Osteoblast (primary cell): Measurements from ENCODE around the gene CDC26. TPM values are rescaled to one million over a fixed set of nuclear protein-coding genes. Genes with fewer than 3 reads are reported as not detected.

ENCODE experiments used
- DNase-seq: peaks from one replicate; pipeline ENCODE4 v3.0.0; 2011; ENCODE audit warnings: low spot score, mixed read lengths; ENCODE audit not compliant: insufficient read length; ENCODE audit errors: missing footprints
- H2AFZ ChIP-seq: 2 replicates; pipeline ENCODE4 v1.6.0; 2011; ENCODE audit warnings: mild to moderate bottlenecking, low read length
- H3K27ac ChIP-seq: 2 replicates; pipeline ENCODE4 v1.5.1; 2011; ENCODE audit warnings: mild to moderate bottlenecking, low read depth, low read length, moderate library complexity
- H3K27me3 ChIP-seq: 2 replicates; pipeline ENCODE4 v1.6.0; 2012; ENCODE audit warnings: mild to moderate bottlenecking, control low read depth, inconsistent platforms, low read length, moderate library complexity; ENCODE audit not compliant: insufficient read depth
- H3K36me3 ChIP-seq: 2 replicates; pipeline ENCODE4 v1.5.1; 2011; ENCODE audit warnings: mild to moderate bottlenecking, low read length, control low read depth, moderate library complexity; ENCODE audit not compliant: insufficient read depth
- H3K4me1 ChIP-seq: 2 replicates; pipeline ENCODE4 v1.5.1; 2011; ENCODE audit warnings: mild to moderate bottlenecking, low read length, control low read depth, moderate library complexity; ENCODE audit not compliant: insufficient read depth
- H3K4me2 ChIP-seq: 2 replicates; pipeline ENCODE4 v1.6.0; 2011; ENCODE audit warnings: mild to moderate bottlenecking, low read length; ENCODE audit not compliant: insufficient read depth
- H3K4me3 ChIP-seq: fragments of 200-600 bp; sonication (generic); 3 replicates; pipeline ENCODE4 v1.5.1; 2012; ENCODE audit warnings: mild to moderate bottlenecking, low read length, inconsistent platforms; ENCODE audit not compliant: insufficient read depth
- H3K79me2 ChIP-seq: 2 replicates; pipeline ENCODE4 v1.6.0; 2012; ENCODE audit warnings: mild to moderate bottlenecking, low read length, control low read depth, inconsistent platforms; ENCODE audit not compliant: insufficient read depth
- H3K9me3 ChIP-seq: 2 replicates; pipeline ENCODE4 v1.5.1; 2011; ENCODE audit warnings: low read depth, low read length, control low read depth
- H4K20me1 ChIP-seq: 2 replicates; pipeline ENCODE4 v1.6.0; 2012; ENCODE audit warnings: mild to moderate bottlenecking, low read length, control low read depth; ENCODE audit not compliant: insufficient read depth
- CTCF ChIP-seq: IDR thresholded peaks from 2 replicates; pipeline ENCODE4 v1.5.1; 2011; ENCODE audit warnings: mild to moderate bottlenecking, low read depth, low read length, moderate library complexity; ENCODE audit errors: extremely low read depth
- total RNA-seq: library from RNA; depleted of rRNA; stranded (reverse); fragments of >200 nt; gene quantifications from 2 replicates; pipeline ENCODE4 v1.2.3, GENCODE V29; 2012

CDC26 gene
- total RNA-seq, 1 donor: 27.9 TPM

- H3K36me3 ChIP-seq: no peaks in the 10 kb centered on the region
- H3K27me3 ChIP-seq: no peaks in the 10 kb centered on the region
- H3K27ac ChIP-seq: no peak overlapping the region
- TF ChIP-seq CTCF: no peak
- H3K79me2 ChIP-seq: peaks cover 30% of the 10 kb centered on the region
- H3K9me3 ChIP-seq: no peaks in the 10 kb centered on the region
- H3K4me1 ChIP-seq: no peaks in the 10 kb centered on the region
- DNase-seq: no peak
- H2AFZ ChIP-seq: no peak overlapping the region
- H3K4me2 ChIP-seq: no peak overlapping the region
- peaks cover 3% of the 10 kb centered on the region for H4K20me1 ChIP-seq
- H3K4me3 ChIP-seq: no peak overlapping the region
Observed at GRCh38 chr9:113247640-113248039, 27.7 kb downstream of the CDC26 start.

GRCh38 chr9:113246928-113247327, 28.4 kb downstream of the CDC26 start:
- H3K79me2 ChIP-seq: peaks cover 32% of the 10 kb centered on the region
- H3K4me3 ChIP-seq: no peak overlapping the region
- no peaks in the 10 kb centered on the region for H3K27me3 ChIP-seq
- DNase-seq: no peak
- H3K9me3 ChIP-seq: no peaks in the 10 kb centered on the region
- H3K4me1 ChIP-seq: no peaks in the 10 kb centered on the region
- H2AFZ ChIP-seq: no peak overlapping the region
- peaks cover 3% of the 10 kb centered on the region for H4K20me1 ChIP-seq
- H3K36me3 ChIP-seq: no peaks in the 10 kb centered on the region
- H3K27ac ChIP-seq: no peak overlapping the region
- TF ChIP-seq CTCF: no peak
- no peak overlapping the region for H3K4me2 ChIP-seq

GRCh38 chr9:113245894-113246293, 29.5 kb downstream of the CDC26 start:
- Histone ChIP-seq H3K79me2 (peaks cover 34% of the 10 kb centered on the region), H3K9me3 (no peaks in the 10 kb centered on the region), H3K36me3 (no peaks in the 10 kb centered on the region), H3K4me1 (no peaks in the 10 kb centered on the region), H4K20me1 (peaks cover 6% of the 10 kb centered on the region), H3K4me3 (no peak overlapping the region), H3K4me2 (no peak overlapping the region), H3K27ac (no peak overlapping the region), H2AFZ (no peak overlapping the region), H3K27me3 (no peaks in the 10 kb centered on the region)
- no peak for TF ChIP-seq CTCF
- no peak for DNase-seq

GRCh38 chr9:113244556-113244955, 30.8 kb downstream of the CDC26 start:
- peaks cover 34% of the 10 kb centered on the region for H3K79me2 ChIP-seq
- no peaks in the 10 kb centered on the region for H3K36me3 ChIP-seq
- no peak overlapping the region for H3K27ac ChIP-seq
- no peaks in the 10 kb centered on the region for H3K4me1 ChIP-seq
- H3K27me3 ChIP-seq: no peaks in the 10 kb centered on the region
- no peak for TF ChIP-seq CTCF
- no peaks in the 10 kb centered on the region for H3K9me3 ChIP-seq
- H2AFZ ChIP-seq: no peak overlapping the region
- no peak overlapping the region for H3K4me2 ChIP-seq
- no peak for DNase-seq
- no peak overlapping the region for H3K4me3 ChIP-seq
- H4K20me1 ChIP-seq: peaks cover 9% of the 10 kb centered on the region
